CD4-positive, alpha-beta memory T cell (primary cell): Measurements from ENCODE around the gene DRD3. TPM values are rescaled to one million over a fixed set of nuclear protein-coding genes. Genes with fewer than 3 reads are reported as not detected.

ENCODE experiments used
- CTCF ChIA-PET: fragments of 350-600 bp; sonication (Branson Sonifier 250); formaldehyde crosslinking; loops from one replicate; lab custom pipeline; 2021; ENCODE audit warnings: inconsistent platforms; ENCODE audit not compliant: partially characterized antibody; lab: Charles Lee
- POLR2A ChIA-PET: fragments of 350-600 bp; sonication (Branson Sonifier 250); formaldehyde crosslinking; loops from one replicate; lab custom pipeline; 2021; ENCODE audit not compliant: partially characterized antibody; lab: Charles Lee
- DNase-seq, 5 donors: peaks; one replicate each; pipeline versions ENCODE4 v3.0.0 to v3.0.0-alpha.2; 2020 to 2022; ENCODE audit warnings: mixed read lengths in 1 of 5
- H3K27ac ChIP-seq: one replicate; pipeline ENCODE4 v1.7.0; 2013; ENCODE audit warnings: low read depth, low read length
- H3K27me3 ChIP-seq: 2 replicates; pipeline ENCODE4 v1.7.0; 2013; ENCODE audit warnings: mild to moderate bottlenecking, low read length, moderate library complexity; ENCODE audit not compliant: insufficient read depth
- H3K36me3 ChIP-seq: 2 replicates; pipeline ENCODE4 v1.7.0; 2013; ENCODE audit warnings: mild to moderate bottlenecking, low read length, moderate library complexity; ENCODE audit not compliant: insufficient read depth
- H3K4me1 ChIP-seq: 2 replicates; pipeline ENCODE4 v1.7.0; 2013; ENCODE audit warnings: mild to moderate bottlenecking, low read length, moderate library complexity; ENCODE audit not compliant: insufficient read depth
- H3K4me3 ChIP-seq, 2 donors: one replicate each; pipeline ENCODE4 v1.7.0; 2013; ENCODE audit warnings: low read length in 2 of 2, mild to moderate bottlenecking in 1 of 2
- H3K9me3 ChIP-seq, 2 donors: one replicate each; pipeline ENCODE4 v1.7.0; 2013; ENCODE audit warnings: low read length in 2 of 2, control low read depth in 1 of 2; ENCODE audit not compliant: control insufficient read depth in 1 of 2
- H3K27ac Mint-ChIP-seq, 7 donors: one replicate each; pipeline ENCODE4 v1.8.0; 2020 to 2021; ENCODE audit warnings: mixed read lengths in 7 of 7, mild to moderate bottlenecking in 6 of 7, inconsistent platforms in 3 of 7, moderate library complexity in 3 of 7
- H3K27me3 Mint-ChIP-seq, 2 donors: one replicate each; pipeline ENCODE4 v1.8.0; 2020 to 2021; ENCODE audit warnings: mixed read lengths in 2 of 2
- H3K36me3 Mint-ChIP-seq, 2 donors: one replicate each; pipeline ENCODE4 v1.8.0; 2020 to 2021; ENCODE audit warnings: mixed read lengths in 2 of 2, inconsistent platforms in 1 of 2, mild to moderate bottlenecking in 1 of 2
- H3K4me1 Mint-ChIP-seq, 4 donors: one replicate each; pipeline ENCODE4 v1.8.0; 2020 to 2021; ENCODE audit warnings: mixed read lengths in 4 of 4, mild to moderate bottlenecking in 1 of 4
- H3K4me3 Mint-ChIP-seq, 8 donors: one replicate each; pipeline ENCODE4 v1.8.0; 2020 to 2021; ENCODE audit warnings: mixed read lengths in 8 of 8, mild to moderate bottlenecking in 7 of 8, moderate library complexity in 6 of 8, inconsistent platforms in 3 of 8
- H3K9me3 Mint-ChIP-seq, 8 donors: one replicate each; pipeline ENCODE4 v1.8.0; 2020 to 2021; ENCODE audit warnings: mixed read lengths in 8 of 8, mild to moderate bottlenecking in 5 of 8, inconsistent platforms in 3 of 8, moderate library complexity in 1 of 8
- intact Hi-C: fragments of 100-400 bp; cut with micrococcal nuclease; formaldehyde crosslinking; loops from one replicate; pipeline ENCODE4 v1.15.1; 2023
- polyA plus RNA-seq, 2 donors: library from polyadenylated mRNA; unstranded; fragments of 300-500 nt; fragmentation: Illumina TruSeq; gene quantifications; one replicate each; pipeline ENCODE4 v1.2.3, GENCODE V29; 2021
- total RNA-seq, 2 experiments: library from RNA; stranded (reverse); gene quantifications; one replicate each; pipeline ENCODE4 v1.2.3, GENCODE V29; 2021

The DRD3 gene
- total RNA-seq = under 1 TPM; 0.28 to 0.35 TPM
- not detected for polyA plus RNA-seq

DNA sequence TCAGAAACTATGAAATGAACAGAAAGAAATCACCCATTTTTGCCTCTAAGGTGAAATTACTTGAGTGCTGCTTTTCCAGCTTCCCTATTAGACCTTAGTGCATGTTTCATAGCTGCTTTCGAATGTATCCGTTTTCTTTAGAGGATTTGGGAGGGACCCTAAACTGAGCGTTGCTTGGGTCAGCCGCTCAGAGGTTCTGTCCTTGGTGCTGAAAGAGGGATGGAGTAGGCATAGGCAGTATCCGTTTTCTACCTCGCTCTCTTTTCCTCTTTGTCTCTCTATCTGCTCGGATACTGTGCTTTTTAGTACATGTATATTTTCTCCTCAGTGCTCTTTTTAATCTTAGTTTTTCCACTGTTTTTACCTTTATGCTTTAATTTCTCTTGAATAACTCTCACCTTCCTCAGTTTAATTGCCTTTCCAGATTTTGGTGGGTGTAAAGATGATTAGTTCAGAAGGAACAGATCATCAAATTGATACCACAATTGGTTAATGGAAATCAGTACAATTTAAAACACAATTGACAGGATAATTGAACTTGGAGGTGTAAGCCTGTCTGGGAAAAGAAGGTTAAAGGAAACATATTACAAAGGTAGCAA, at the start of gene DRD3:
Gene DRD3, minus strand, starts transcription at position 283 of the 599 bp plus-strand sequence. CDS start 7,060 bp downstream, outside the sequence.
- no peaks in the 10 kb centered on the region for H3K27me3 Mint-ChIP-seq
- H3K36me3 ChIP-seq = no peaks in the 10 kb centered on the region

DNA sequence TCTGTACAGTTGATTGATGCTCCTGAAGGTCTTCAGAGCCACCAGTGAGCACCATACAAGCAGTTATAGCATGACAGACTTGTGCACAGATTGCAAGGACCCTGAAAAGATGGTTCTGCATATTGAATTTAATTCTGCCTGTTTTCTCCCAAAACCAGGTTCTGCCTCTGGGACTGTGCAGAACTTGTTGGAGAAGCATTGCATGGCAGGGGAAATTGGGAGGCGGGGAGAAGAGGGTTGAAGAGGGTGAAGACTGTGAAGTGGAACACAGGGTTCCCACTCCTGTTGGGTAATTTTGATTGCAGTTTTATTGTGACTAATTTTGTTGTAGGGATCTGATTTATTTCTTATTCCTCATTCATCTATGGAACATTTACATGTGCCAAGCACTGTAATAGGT, 48.2 kb upstream of the DRD3 start:
- POLR2A ChIA-PET = interaction anchor here (0.5 to 9.0 kb wide), 6 partner anchors 10 to 921 kb away, joined by 3 to 236 read pairs (median 4); no protein-coding TSS in a partner anchor
- CTCF ChIA-PET = interaction anchor here (1.2 to 2.3 kb wide), 8 partner anchors 9 to 64 kb away, joined by 3 to 9 read pairs (median 4); partner anchors contain the start of genes DRD3 and ZNF80
- H3K27ac ChIP-seq = no peak overlapping the region
- H3K4me3 ChIP-seq = no peak overlapping the region
- H3K36me3 ChIP-seq = no peaks in the 10 kb centered on the region
- Mint-ChIP-seq H3K36me3 (peaks cover 8 to 34% of the 10 kb centered on the region in 2 donors), H3K27me3 (no peaks in the 10 kb centered on the region), H3K4me3 (peak overlapping the region in 5 of 8 donors; percentile 25 to 92 (median 81)), H3K27ac (peak overlapping the region; percentile 75 to 96 (median 92)), H3K4me1 (peaks cover 31 to 66% (median 48%) of the 10 kb centered on the region in 4 donors), H3K9me3 (peaks cover 2 to 25% (median 17%) of the 10 kb centered on the region in 8 donors)
- H3K27me3 ChIP-seq = no peaks in the 10 kb centered on the region
- intact Hi-C loops = no loop called here
- DNase-seq = no peak
- H3K9me3 ChIP-seq = peaks cover 3 to 5% of the 10 kb centered on the region in 2 donors
- H3K4me1 ChIP-seq = peaks cover 96% of the 10 kb centered on the region

More for the DNA sequence above, at the start of gene DRD3:
- H3K4me1 Mint-ChIP-seq = peaks cover 4 to 8% (median 5%) of the 10 kb centered on the region in 4 donors
- ChIA-PET POLR2A (interaction anchor here (1.2 to 1.5 kb wide), 2 partner anchors 10 to 35 kb away, joined by 3 to 4 read pairs; no protein-coding TSS in a partner anchor), CTCF (interaction anchor here (0.7 to 1.7 kb wide), 9 partner anchors 9 to 240 kb away, joined by 3 to 5 read pairs (median 4); no protein-coding TSS in a partner anchor)
- peak within 1 kb of the TSS in 1 of 7 donors; percentile 30 for H3K27ac Mint-ChIP-seq
- H3K36me3 Mint-ChIP-seq = no peaks in the 10 kb centered on the region
- intact Hi-C loops = loop anchor here (5.0 kb wide), 1 partner anchor 33 kb away; no protein-coding TSS in a partner anchor
- Histone ChIP-seq H3K4me3 (no peak within 1 kb of the TSS), H3K9me3 (no peaks in the 10 kb centered on the region), H3K27ac (no peak within 1 kb of the TSS), H3K4me1 (peaks cover 6% of the 10 kb centered on the region), H3K27me3 (no peaks in the 10 kb centered on the region)
- DNase-seq = peak in 1 of 5 donors; percentile 12
- H3K4me3 Mint-ChIP-seq = peak within 1 kb of the TSS in 1 of 8 donors; percentile 37
- H3K9me3 Mint-ChIP-seq = peaks cover 0 to 4% (median 0%) of the 10 kb centered on the region in 8 donors

DNA sequence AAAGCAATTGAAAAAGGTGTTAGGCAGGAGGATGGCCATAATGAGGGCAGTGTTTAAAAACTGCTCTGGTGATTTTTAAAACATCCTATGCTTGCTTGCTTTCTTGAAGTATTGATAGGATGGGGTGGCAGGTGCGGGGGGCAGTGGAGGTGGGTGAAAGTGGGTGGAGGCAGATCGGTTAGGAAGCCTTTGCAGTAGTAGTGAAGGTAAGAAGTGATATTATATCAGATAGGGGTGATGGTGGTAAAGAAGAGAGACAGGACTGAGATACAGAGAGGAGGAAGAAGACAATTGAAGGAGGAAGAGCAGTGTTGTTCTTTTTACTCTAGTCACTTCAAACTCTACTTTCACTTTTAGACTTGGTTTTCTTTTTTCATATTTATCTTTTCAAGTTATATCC, 47.5 kb upstream of the DRD3 start:
- Mint-ChIP-seq H3K27me3 (no peaks in the 10 kb centered on the region), H3K9me3 (peaks cover 2 to 25% (median 17%) of the 10 kb centered on the region in 8 donors), H3K36me3 (peaks cover 8 to 39% of the 10 kb centered on the region in 2 donors), H3K27ac (peak overlapping the region; percentile 91 to 98 (median 93)), H3K4me3 (peak overlapping the region; percentile 6 to 92 (median 81)), H3K4me1 (peaks cover 23 to 68% (median 45%) of the 10 kb centered on the region in 4 donors)
- Histone ChIP-seq H3K27me3 (no peaks in the 10 kb centered on the region), H3K4me3 (peak overlapping the region in 1 of 2 donors; percentile 7), H3K4me1 (peaks cover 96% of the 10 kb centered on the region), H3K27ac (peak overlapping the region; percentile 33), H3K9me3 (peaks cover 3 to 5% of the 10 kb centered on the region in 2 donors), H3K36me3 (no peaks in the 10 kb centered on the region)
- ChIA-PET CTCF (interaction anchor here (1.2 to 2.3 kb wide), 4 partner anchors 10 to 81 kb away, joined by 3 to 7 read pairs (median 4); partner anchors contain the start of gene ZNF80), POLR2A (interaction anchor here (1.4 to 9.0 kb wide), 3 partner anchors 9 to 15 kb away, joined by 3 to 236 read pairs (median 20); no protein-coding TSS in a partner anchor)
- DNase-seq = no peak
- intact Hi-C loops = no loop called here

DNA sequence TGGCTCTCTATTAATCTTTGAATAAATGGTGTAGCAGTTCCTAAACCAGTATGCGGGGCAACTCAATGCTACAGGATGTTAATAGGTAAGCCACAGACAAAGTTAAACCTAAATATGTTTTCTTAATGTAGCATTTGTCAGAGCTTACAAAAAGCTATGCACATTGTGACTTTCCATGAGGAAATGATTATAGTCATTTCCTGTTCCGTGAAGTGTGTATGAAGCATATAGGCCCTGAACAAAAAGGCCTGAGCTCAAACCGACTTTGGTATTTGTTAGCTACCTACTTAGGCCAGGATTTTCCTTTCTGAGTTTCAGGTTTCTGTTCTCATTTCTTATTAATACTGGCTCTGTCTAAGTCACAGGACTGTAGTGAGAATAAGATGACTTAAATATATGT, 44.3 kb upstream of the DRD3 start:
- Mint-ChIP-seq H3K4me3 (peak overlapping the region in 5 of 8 donors; percentile 31 to 78 (median 62)), H3K4me1 (peaks cover 0 to 71% (median 32%) of the 10 kb centered on the region in 4 donors), H3K9me3 (peaks cover 2 to 25% (median 16%) of the 10 kb centered on the region in 8 donors), H3K36me3 (peaks cover 8 to 39% of the 10 kb centered on the region in 2 donors), H3K27me3 (no peaks in the 10 kb centered on the region), H3K27ac (peak overlapping the region; percentile 78 to 96 (median 92))
- DNase-seq = peak; percentile 55 to 69 (median 56)
- Histone ChIP-seq H3K27ac (peak overlapping the region; percentile 51), H3K4me1 (peaks cover 98% of the 10 kb centered on the region), H3K4me3 (no peak overlapping the region), H3K9me3 (peaks cover 3 to 5% of the 10 kb centered on the region in 2 donors), H3K36me3 (no peaks in the 10 kb centered on the region), H3K27me3 (no peaks in the 10 kb centered on the region)
- intact Hi-C loops = loop anchor here (1.0 to 2.0 kb wide), 3 partner anchors 8 to 68 kb away; no protein-coding TSS in a partner anchor
- POLR2A ChIA-PET = interaction anchor here (0.5 to 9.0 kb wide), 16 partner anchors 10 to 941 kb away, joined by 3 to 236 read pairs (median 4); partner anchors contain the start of genes ATP6V1A, TIGIT and ZNF80
- CTCF ChIA-PET = interaction anchor here (0.9 to 5.9 kb wide), 10 partner anchors 8 to 487 kb away, joined by 3 to 73 read pairs (median 8); partner anchors contain the start of gene TIGIT

DNA sequence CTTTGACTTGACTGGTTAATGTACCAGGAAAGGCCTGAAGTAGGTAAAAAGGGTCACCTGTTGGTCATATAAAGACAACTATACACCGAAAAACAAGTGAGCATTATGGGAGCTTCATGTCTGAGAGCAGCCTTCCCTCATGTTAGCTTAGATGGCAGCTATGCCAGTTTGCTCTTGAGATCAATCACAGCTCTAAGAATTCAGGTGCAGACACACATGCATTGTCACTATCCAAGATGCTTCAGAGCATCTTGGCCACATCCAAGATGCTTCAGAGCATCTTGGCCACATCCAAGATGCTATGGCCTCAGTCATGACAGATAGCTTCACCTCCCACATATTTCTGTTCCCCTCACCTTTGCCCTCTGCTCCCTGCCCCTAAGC, 43.0 kb upstream of the DRD3 start:
- H3K27ac Mint-ChIP-seq = peak overlapping the region; percentile 86 to 96 (median 93)
- peaks cover 100% of the 10 kb centered on the region for H3K4me1 ChIP-seq
- H3K9me3 Mint-ChIP-seq = peaks cover 2 to 25% (median 16%) of the 10 kb centered on the region in 8 donors
- no peaks in the 10 kb centered on the region for H3K36me3 ChIP-seq
- peak overlapping the region; percentile 7 to 67 (median 50) for H3K4me3 Mint-ChIP-seq
- peaks cover 3 to 5% of the 10 kb centered on the region in 2 donors for H3K9me3 ChIP-seq
- no peak overlapping the region for H3K4me3 ChIP-seq
- no peak for DNase-seq
- intact Hi-C loops = loop anchor here (2.0 kb wide), 1 partner anchor 69 kb away; no protein-coding TSS in a partner anchor
- H3K36me3 Mint-ChIP-seq = peaks cover 13 to 35% of the 10 kb centered on the region in 2 donors
- H3K27me3 ChIP-seq = no peaks in the 10 kb centered on the region
- peak overlapping the region; percentile 51 for H3K27ac ChIP-seq
- no peaks in the 10 kb centered on the region for H3K27me3 Mint-ChIP-seq
- POLR2A ChIA-PET = interaction anchor here (0.5 to 9.0 kb wide), 8 partner anchors 9 to 289 kb away, joined by 3 to 236 read pairs (median 24); partner anchors contain the start of genes TIGIT and ZNF80
- peaks cover 0 to 64% (median 27%) of the 10 kb centered on the region in 4 donors for H3K4me1 Mint-ChIP-seq
- CTCF ChIA-PET = interaction anchor here (1.0 to 5.9 kb wide), 9 partner anchors 8 to 89 kb away, joined by 3 to 73 read pairs (median 10); partner anchors contain the start of gene TIGIT

DNA sequence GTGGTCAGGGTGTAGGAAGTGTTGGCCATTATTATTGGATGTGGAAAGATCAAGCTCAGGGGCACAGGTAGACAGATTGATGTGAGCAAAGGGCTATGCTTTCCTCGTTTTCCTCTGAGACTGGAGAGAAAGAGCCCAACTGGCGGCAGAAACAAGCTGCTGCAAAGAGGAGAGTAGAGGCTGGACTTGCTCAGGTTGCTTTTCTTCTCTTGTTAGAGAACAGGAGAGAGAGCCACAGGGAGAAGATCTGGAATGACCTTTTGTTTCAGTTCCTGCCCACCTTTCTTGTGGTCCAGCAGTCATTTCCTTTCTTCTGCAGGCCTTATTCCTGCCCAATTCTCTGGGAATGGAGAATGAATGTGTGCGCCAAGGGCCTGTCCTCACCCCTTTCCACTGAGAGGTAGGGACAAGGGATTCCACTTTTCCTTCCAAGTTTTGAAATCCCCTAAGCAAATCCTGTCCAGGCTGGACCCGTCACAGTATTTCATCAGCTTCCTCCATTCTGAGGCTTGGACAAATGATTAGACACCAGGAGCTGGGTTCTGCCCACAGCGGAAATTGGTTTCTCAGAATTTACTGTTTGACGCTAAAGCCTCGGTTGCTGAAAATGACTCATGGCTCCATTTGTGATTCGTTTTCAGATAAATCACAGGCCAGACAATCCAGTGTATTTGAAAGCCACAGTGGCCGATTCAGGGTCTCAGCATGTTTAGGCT, 42.5 kb upstream of the DRD3 start:
- intact Hi-C loops = no loop called here

More for the DNA sequence above, 42.5 kb upstream of the DRD3 start:
- no peaks in the 10 kb centered on the region for H3K27me3 ChIP-seq
- peaks cover 13 to 32% of the 10 kb centered on the region in 2 donors for H3K36me3 Mint-ChIP-seq
- H3K27ac ChIP-seq = peak overlapping the region; percentile 51
- H3K4me1 ChIP-seq = peaks cover 100% of the 10 kb centered on the region
- POLR2A ChIA-PET = interaction anchor here (0.5 to 9.0 kb wide), 9 partner anchors 8 to 289 kb away, joined by 3 to 236 read pairs (median 18); partner anchors contain the start of genes TIGIT and ZNF80
- H3K9me3 ChIP-seq = peaks cover 3 to 5% of the 10 kb centered on the region in 2 donors
- H3K9me3 Mint-ChIP-seq = peaks cover 2 to 23% (median 16%) of the 10 kb centered on the region in 8 donors
- peak overlapping the region; percentile 7 to 67 (median 50) for H3K4me3 Mint-ChIP-seq
- peak overlapping the region; percentile 86 to 96 (median 93) for H3K27ac Mint-ChIP-seq
- H3K36me3 ChIP-seq = no peaks in the 10 kb centered on the region
- peak overlapping the region in 1 of 2 donors; percentile 21 for H3K4me3 ChIP-seq
- CTCF ChIA-PET = interaction anchor here (1.2 to 5.9 kb wide), 8 partner anchors 8 to 89 kb away, joined by 3 to 73 read pairs (median 10); partner anchors contain the start of gene TIGIT
- DNase-seq = peak; percentile 36 to 83 (median 58)
- peaks cover 0 to 59% (median 25%) of the 10 kb centered on the region in 4 donors for H3K4me1 Mint-ChIP-seq
- no peaks in the 10 kb centered on the region for H3K27me3 Mint-ChIP-seq
